CD4-positive, alpha-beta memory T cell (primary cell): ENCODE data around the gene IFT172. TPM values are rescaled to one million over a fixed set of nuclear protein-coding genes. Genes with fewer than 3 reads are reported as not detected.

Experiments used
- CTCF ChIA-PET: fragments of 350-600 bp; sonication (Branson Sonifier 250); formaldehyde crosslinking; loops from one replicate; lab custom pipeline; 2021; ENCODE audit warnings: inconsistent platforms; ENCODE audit not compliant: partially characterized antibody; lab: Charles Lee
- POLR2A ChIA-PET: fragments of 350-600 bp; sonication (Branson Sonifier 250); formaldehyde crosslinking; loops from one replicate; lab custom pipeline; 2021; ENCODE audit not compliant: partially characterized antibody; lab: Charles Lee
- DNase-seq, 5 donors: peaks; one replicate each; pipeline versions ENCODE4 v3.0.0 to v3.0.0-alpha.2; 2020 to 2022; ENCODE audit warnings: mixed read lengths in 1 of 5
- H3K27ac ChIP-seq: one replicate; pipeline ENCODE4 v1.7.0; 2013; ENCODE audit warnings: low read depth, low read length
- H3K27me3 ChIP-seq: 2 replicates; pipeline ENCODE4 v1.7.0; 2013; ENCODE audit warnings: mild to moderate bottlenecking, low read length, moderate library complexity; ENCODE audit not compliant: insufficient read depth
- H3K36me3 ChIP-seq: 2 replicates; pipeline ENCODE4 v1.7.0; 2013; ENCODE audit warnings: mild to moderate bottlenecking, low read length, moderate library complexity; ENCODE audit not compliant: insufficient read depth
- H3K4me1 ChIP-seq: 2 replicates; pipeline ENCODE4 v1.7.0; 2013; ENCODE audit warnings: mild to moderate bottlenecking, low read length, moderate library complexity; ENCODE audit not compliant: insufficient read depth
- H3K4me3 ChIP-seq, 2 donors: one replicate each; pipeline ENCODE4 v1.7.0; 2013; ENCODE audit warnings: low read length in 2 of 2, mild to moderate bottlenecking in 1 of 2
- H3K9me3 ChIP-seq, 2 donors: one replicate each; pipeline ENCODE4 v1.7.0; 2013; ENCODE audit warnings: low read length in 2 of 2, control low read depth in 1 of 2; ENCODE audit not compliant: control insufficient read depth in 1 of 2
- H3K27ac Mint-ChIP-seq, 7 donors: one replicate each; pipeline ENCODE4 v1.8.0; 2020 to 2021; ENCODE audit warnings: mixed read lengths in 7 of 7, mild to moderate bottlenecking in 6 of 7, inconsistent platforms in 3 of 7, moderate library complexity in 3 of 7
- H3K27me3 Mint-ChIP-seq, 2 donors: one replicate each; pipeline ENCODE4 v1.8.0; 2020 to 2021; ENCODE audit warnings: mixed read lengths in 2 of 2
- H3K36me3 Mint-ChIP-seq, 2 donors: one replicate each; pipeline ENCODE4 v1.8.0; 2020 to 2021; ENCODE audit warnings: mixed read lengths in 2 of 2, inconsistent platforms in 1 of 2, mild to moderate bottlenecking in 1 of 2
- H3K4me1 Mint-ChIP-seq, 4 donors: one replicate each; pipeline ENCODE4 v1.8.0; 2020 to 2021; ENCODE audit warnings: mixed read lengths in 4 of 4, mild to moderate bottlenecking in 1 of 4
- H3K4me3 Mint-ChIP-seq, 8 donors: one replicate each; pipeline ENCODE4 v1.8.0; 2020 to 2021; ENCODE audit warnings: mixed read lengths in 8 of 8, mild to moderate bottlenecking in 7 of 8, moderate library complexity in 6 of 8, inconsistent platforms in 3 of 8
- H3K9me3 Mint-ChIP-seq, 8 donors: one replicate each; pipeline ENCODE4 v1.8.0; 2020 to 2021; ENCODE audit warnings: mixed read lengths in 8 of 8, mild to moderate bottlenecking in 5 of 8, inconsistent platforms in 3 of 8, moderate library complexity in 1 of 8
- intact Hi-C: fragments of 100-400 bp; cut with micrococcal nuclease; formaldehyde crosslinking; loops from one replicate; pipeline ENCODE4 v1.15.1; 2023
- polyA plus RNA-seq, 2 donors: library from polyadenylated mRNA; unstranded; fragments of 300-500 nt; fragmentation: Illumina TruSeq; gene quantifications; one replicate each; pipeline ENCODE4 v1.2.3, GENCODE V29; 2021
- total RNA-seq, 2 experiments: library from RNA; stranded (reverse); gene quantifications; one replicate each; pipeline ENCODE4 v1.2.3, GENCODE V29; 2021

The IFT172 gene
- total and polyA plus RNA-seq, 4 experiments from 2014 or later: 2.1 to 24.4 (median 14.4) TPM

DNA sequence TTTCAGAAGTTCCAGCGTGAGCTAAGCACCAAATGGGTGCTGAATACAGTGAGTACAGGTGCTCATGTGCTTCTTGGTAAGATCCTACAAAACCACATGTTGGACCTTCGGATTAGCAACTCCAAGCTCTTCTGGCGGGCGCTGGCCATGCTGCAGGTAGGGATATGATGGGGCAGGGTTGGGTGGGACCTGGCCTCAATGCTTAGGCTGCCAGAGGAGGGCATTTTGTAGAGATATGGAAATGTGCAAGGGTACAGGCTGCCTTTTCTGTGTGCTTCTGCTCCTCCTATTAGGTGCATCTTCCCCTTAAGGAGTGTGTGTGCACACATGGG, 29.2 kb upstream of the IFT172 start:
- no peaks in the 10 kb centered on the region for H3K4me1 ChIP-seq
- no peak overlapping the region for H3K27ac Mint-ChIP-seq
- H3K27me3 Mint-ChIP-seq: peaks cover 17 to 19% of the 10 kb centered on the region in 2 donors
- DNase-seq: no peak
- H3K36me3 ChIP-seq: no peaks in the 10 kb centered on the region
- POLR2A ChIA-PET: no interaction called here
- H3K4me3 ChIP-seq: no peak overlapping the region
- H3K4me1 Mint-ChIP-seq: no peaks in the 10 kb centered on the region
- CTCF ChIA-PET: no interaction called here
- H3K4me3 Mint-ChIP-seq: no peak overlapping the region
- peaks cover 3% of the 10 kb centered on the region for H3K27me3 ChIP-seq
- intact Hi-C loops: no loop called here
- no peaks in the 10 kb centered on the region for H3K36me3 Mint-ChIP-seq
- H3K9me3 ChIP-seq: no peaks in the 10 kb centered on the region
- no peak overlapping the region for H3K27ac ChIP-seq
- H3K9me3 Mint-ChIP-seq: no peaks in the 10 kb centered on the region

DNA sequence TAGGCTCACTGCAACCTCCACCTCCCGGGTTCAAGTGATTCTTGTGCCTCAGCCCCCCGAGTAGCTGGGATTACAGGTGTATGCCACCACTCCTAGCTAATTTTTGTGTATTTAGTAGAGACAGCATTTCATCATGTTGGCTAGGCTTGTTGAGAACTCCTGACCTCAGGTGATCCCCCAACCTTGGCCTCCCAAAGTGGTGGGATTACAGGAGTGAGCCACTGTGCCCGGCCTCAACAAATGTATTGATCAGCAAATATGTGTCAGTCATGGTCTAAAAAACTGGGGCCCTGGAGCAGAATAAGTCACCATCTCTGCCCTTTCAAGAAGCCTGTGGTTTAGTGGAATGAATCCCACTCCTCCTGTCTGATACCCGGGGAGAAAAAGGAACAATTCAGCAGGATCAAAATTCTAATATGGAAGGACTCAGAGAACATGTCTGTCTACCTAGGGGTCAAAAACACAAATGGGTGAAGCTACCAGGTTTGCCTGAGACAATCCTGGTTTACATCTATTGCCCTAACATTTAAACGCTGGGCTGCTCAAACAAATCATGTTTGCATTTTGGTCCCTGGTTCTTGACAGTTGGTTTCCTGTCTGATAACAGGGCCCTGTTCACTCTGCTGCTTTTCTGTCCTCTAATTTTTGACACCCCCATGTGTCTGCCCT, 28.7 kb upstream of the IFT172 start:
- Mint-ChIP-seq H3K27me3 (peaks cover 16 to 19% of the 10 kb centered on the region in 2 donors), H3K4me1 (no peaks in the 10 kb centered on the region), H3K9me3 (no peaks in the 10 kb centered on the region), H3K4me3 (no peak overlapping the region), H3K27ac (no peak overlapping the region), H3K36me3 (no peaks in the 10 kb centered on the region)
- ChIA-PET CTCF (no interaction called here), POLR2A (no interaction called here)
- intact Hi-C loops: no loop called here
- Histone ChIP-seq H3K4me3 (no peak overlapping the region), H3K36me3 (no peaks in the 10 kb centered on the region), H3K27ac (no peak overlapping the region), H3K27me3 (peaks cover 3% of the 10 kb centered on the region), H3K9me3 (no peaks in the 10 kb centered on the region), H3K4me1 (no peaks in the 10 kb centered on the region)
- DNase-seq: no peak

DNA sequence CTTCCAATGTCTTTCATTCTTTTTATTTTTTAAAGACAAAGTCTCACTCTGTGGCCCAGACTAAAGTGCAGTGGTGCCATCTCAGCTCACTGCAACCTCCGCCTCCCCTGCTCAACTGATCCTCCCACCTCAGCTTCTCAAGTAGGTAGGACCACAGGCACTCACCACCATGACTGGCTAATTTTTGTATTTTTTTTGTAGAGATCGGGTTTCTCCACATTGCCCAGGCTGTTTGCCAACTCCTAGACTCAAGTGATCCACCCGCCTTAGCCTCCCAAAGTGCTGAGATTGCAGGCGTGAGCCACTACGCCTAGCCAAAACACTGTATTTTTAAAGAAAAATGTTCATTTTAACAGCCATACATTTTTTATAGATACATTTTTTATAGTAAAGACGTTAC, 19.8 kb upstream of the IFT172 start:
- Mint-ChIP-seq H3K4me3 (no peak overlapping the region), H3K27ac (no peak overlapping the region), H3K36me3 (no peaks in the 10 kb centered on the region), H3K9me3 (no peaks in the 10 kb centered on the region), H3K27me3 (peaks cover 0 to 1% of the 10 kb centered on the region in 2 donors), H3K4me1 (no peaks in the 10 kb centered on the region)
- CTCF ChIA-PET: no interaction called here
- Histone ChIP-seq H3K27me3 (no peaks in the 10 kb centered on the region), H3K4me1 (no peaks in the 10 kb centered on the region), H3K36me3 (no peaks in the 10 kb centered on the region), H3K27ac (no peak overlapping the region), H3K9me3 (no peaks in the 10 kb centered on the region), H3K4me3 (no peak overlapping the region)
- no peak for DNase-seq
- intact Hi-C loops: no loop called here
- POLR2A ChIA-PET: no interaction called here

DNA sequence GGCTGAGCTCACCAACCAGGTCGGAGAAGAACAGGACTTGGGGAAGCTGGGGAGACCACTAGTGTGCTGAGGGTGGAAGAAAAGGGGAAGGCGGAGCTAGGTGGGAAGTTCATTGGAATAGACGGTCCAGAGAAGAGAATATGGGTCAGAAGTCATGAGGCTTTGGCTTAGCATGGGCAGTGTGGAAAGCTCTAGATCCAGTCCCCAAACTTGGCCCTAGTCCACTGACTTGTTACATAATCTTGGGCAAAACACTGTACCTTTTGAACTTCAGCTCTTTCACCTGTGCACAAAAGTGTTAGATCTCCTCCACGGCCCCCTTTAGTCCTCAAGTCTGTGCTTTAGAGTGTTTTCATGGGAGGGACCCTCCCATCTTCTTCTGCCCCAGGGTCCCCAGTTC, 17.8 kb upstream of the IFT172 start:
- no peak for DNase-seq
- POLR2A ChIA-PET: no interaction called here
- H3K4me1 ChIP-seq: no peaks in the 10 kb centered on the region
- H3K27ac ChIP-seq: no peak overlapping the region
- intact Hi-C loops: no loop called here
- Mint-ChIP-seq H3K27ac (no peak overlapping the region), H3K4me3 (no peak overlapping the region), H3K27me3 (no peaks in the 10 kb centered on the region), H3K36me3 (no peaks in the 10 kb centered on the region), H3K9me3 (no peaks in the 10 kb centered on the region), H3K4me1 (no peaks in the 10 kb centered on the region)
- no peak overlapping the region for H3K4me3 ChIP-seq
- no peaks in the 10 kb centered on the region for H3K9me3 ChIP-seq
- H3K27me3 ChIP-seq: no peaks in the 10 kb centered on the region
- H3K36me3 ChIP-seq: no peaks in the 10 kb centered on the region
- CTCF ChIA-PET: no interaction called here

DNA sequence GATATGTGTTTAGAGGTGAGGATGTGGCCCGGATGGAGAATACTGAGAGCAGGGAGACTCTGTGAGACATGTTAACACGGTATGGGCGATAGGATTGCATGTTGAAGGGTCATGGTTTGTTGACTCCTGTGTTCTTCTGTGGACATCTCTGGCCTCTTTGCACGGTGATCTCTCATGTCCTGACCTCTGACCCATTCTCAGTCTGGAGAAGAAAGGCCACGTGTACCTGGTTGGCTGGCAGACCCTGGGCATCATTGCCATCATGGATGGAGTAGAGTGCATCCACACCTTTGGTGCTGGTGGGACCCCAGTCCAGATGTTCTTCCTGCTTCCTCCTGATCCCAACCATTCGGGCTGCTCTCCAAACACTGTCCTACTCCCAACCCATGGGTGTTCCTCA, 17.0 kb upstream of the IFT172 start:
- intact Hi-C loops: no loop called here
- Histone ChIP-seq H3K36me3 (no peaks in the 10 kb centered on the region), H3K4me1 (no peaks in the 10 kb centered on the region), H3K4me3 (no peak overlapping the region), H3K27ac (no peak overlapping the region), H3K27me3 (no peaks in the 10 kb centered on the region), H3K9me3 (no peaks in the 10 kb centered on the region)
- DNase-seq: no peak
- H3K4me1 Mint-ChIP-seq: no peaks in the 10 kb centered on the region
- H3K9me3 Mint-ChIP-seq: no peaks in the 10 kb centered on the region
- no peaks in the 10 kb centered on the region for H3K36me3 Mint-ChIP-seq
- peak overlapping the region in 1 of 7 donors; percentile 36 for H3K27ac Mint-ChIP-seq
- no peaks in the 10 kb centered on the region for H3K27me3 Mint-ChIP-seq
- ChIA-PET POLR2A (no interaction called here), CTCF (no interaction called here)
- H3K4me3 Mint-ChIP-seq: no peak overlapping the region

DNA sequence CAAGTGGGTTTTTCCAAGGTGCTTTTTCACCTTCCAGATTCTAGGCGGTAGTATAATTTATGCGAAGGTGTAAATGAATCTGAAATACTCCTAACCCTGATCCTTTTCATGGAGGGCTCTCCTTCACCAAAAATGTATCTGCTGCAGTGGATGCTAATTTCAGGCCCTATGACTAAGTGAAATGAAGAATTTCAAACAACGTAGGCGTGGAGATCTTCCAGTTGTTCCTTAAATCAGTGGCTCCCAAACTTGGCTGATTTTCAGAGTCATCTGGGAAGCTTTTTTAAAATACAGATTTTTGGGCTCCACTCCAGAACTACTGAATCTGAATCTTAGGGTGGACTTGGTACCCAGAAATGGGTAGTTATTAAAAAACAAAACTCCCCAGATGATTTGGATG, 12.6 kb upstream of the IFT172 start:
- Histone ChIP-seq H3K27ac (no peak overlapping the region), H3K4me1 (no peaks in the 10 kb centered on the region), H3K27me3 (peaks cover 3% of the 10 kb centered on the region), H3K9me3 (no peaks in the 10 kb centered on the region), H3K4me3 (no peak overlapping the region), H3K36me3 (no peaks in the 10 kb centered on the region)
- no peak overlapping the region for H3K4me3 Mint-ChIP-seq
- no peaks in the 10 kb centered on the region for H3K9me3 Mint-ChIP-seq
- no peak for DNase-seq
- H3K27ac Mint-ChIP-seq: no peak overlapping the region
- H3K27me3 Mint-ChIP-seq: peaks cover 14% of the 10 kb centered on the region in 2 donors
- intact Hi-C loops: no loop called here
- ChIA-PET POLR2A (no interaction called here), CTCF (no interaction called here)
- H3K36me3 Mint-ChIP-seq: no peaks in the 10 kb centered on the region
- no peaks in the 10 kb centered on the region for H3K4me1 Mint-ChIP-seq

DNA sequence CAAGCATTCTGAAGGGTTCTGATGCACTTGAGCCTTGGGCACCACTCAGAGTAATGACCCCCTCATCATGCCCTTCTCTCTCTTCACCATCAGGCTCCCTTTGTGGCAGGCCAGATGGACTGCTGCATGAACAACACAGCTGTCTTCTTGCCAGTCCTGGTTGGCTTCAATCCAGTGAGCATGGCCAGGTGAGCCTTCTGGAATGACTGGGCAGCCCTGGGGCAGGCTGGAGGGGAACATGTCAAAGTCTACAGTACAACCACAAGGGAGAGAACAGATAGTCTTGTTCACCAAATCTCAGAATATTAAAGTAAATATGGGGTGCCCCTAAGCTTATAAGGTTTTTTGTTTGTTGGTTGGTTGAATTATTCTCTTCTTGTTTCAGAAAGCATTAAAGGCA, 11.5 kb upstream of the IFT172 start:
- CTCF ChIA-PET: no interaction called here
- no peak overlapping the region for H3K27ac Mint-ChIP-seq

DNA sequence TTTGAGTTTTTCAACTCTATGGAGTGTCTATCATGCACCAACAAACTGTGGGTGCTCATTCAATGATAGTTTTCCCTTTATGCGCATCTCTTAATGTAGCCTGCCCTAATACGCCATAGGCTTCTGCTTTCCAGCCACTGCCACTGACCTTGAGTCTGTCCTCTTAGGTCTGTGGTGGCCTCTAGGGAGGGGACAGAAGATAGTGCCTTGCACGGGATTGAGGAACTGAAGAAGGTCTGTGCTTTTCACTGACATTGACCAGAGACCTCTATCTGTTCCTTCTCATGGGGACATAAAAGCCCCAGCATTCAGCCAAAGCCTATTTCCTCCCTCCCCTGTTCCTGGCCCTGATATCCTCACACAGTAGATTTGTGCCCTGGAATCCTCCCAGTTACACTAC, 9.4 kb upstream of the IFT172 start:
- Histone ChIP-seq H3K36me3 (no peaks in the 10 kb centered on the region), H3K4me3 (no peak overlapping the region), H3K4me1 (peaks cover 11% of the 10 kb centered on the region), H3K9me3 (no peaks in the 10 kb centered on the region), H3K27me3 (peaks cover 31% of the 10 kb centered on the region), H3K27ac (no peak overlapping the region)
- Mint-ChIP-seq H3K36me3 (no peaks in the 10 kb centered on the region), H3K27ac (no peak overlapping the region), H3K4me1 (peaks cover 2 to 11% (median 7%) of the 10 kb centered on the region in 4 donors), H3K27me3 (peaks cover 31 to 32% of the 10 kb centered on the region in 2 donors), H3K4me3 (no peak overlapping the region), H3K9me3 (no peaks in the 10 kb centered on the region)
- CTCF ChIA-PET: no interaction called here
- POLR2A ChIA-PET: no interaction called here
- intact Hi-C loops: no loop called here
- no peak for DNase-seq

More for the DNA sequence above, 11.5 kb upstream of the IFT172 start:
- Histone ChIP-seq H3K4me1 (no peaks in the 10 kb centered on the region), H3K27me3 (peaks cover 14% of the 10 kb centered on the region), H3K27ac (no peak overlapping the region), H3K4me3 (no peak overlapping the region), H3K9me3 (no peaks in the 10 kb centered on the region), H3K36me3 (no peaks in the 10 kb centered on the region)
- peaks cover 0 to 2% (median 0%) of the 10 kb centered on the region in 4 donors for H3K4me1 Mint-ChIP-seq
- no peaks in the 10 kb centered on the region for H3K9me3 Mint-ChIP-seq
- no peak overlapping the region for H3K4me3 Mint-ChIP-seq
- peaks cover 21 to 24% of the 10 kb centered on the region in 2 donors for H3K27me3 Mint-ChIP-seq
- no peaks in the 10 kb centered on the region for H3K36me3 Mint-ChIP-seq
- no peak for DNase-seq
- POLR2A ChIA-PET: no interaction called here
- intact Hi-C loops: no loop called here
